GM18508 (cell line): ENCODE results near the gene CLIC6.

Experiments
- ATAC-seq: cut with Tn5 transposase; IDR thresholded peaks from one replicate; pipeline ENCODE4 v1.9.1; 2021; ENCODE audit warnings: moderate number of reproducible peaks; ENCODE audit not compliant: insufficient read depth, unreplicated experiment

Gene CLIC6

DNA sequence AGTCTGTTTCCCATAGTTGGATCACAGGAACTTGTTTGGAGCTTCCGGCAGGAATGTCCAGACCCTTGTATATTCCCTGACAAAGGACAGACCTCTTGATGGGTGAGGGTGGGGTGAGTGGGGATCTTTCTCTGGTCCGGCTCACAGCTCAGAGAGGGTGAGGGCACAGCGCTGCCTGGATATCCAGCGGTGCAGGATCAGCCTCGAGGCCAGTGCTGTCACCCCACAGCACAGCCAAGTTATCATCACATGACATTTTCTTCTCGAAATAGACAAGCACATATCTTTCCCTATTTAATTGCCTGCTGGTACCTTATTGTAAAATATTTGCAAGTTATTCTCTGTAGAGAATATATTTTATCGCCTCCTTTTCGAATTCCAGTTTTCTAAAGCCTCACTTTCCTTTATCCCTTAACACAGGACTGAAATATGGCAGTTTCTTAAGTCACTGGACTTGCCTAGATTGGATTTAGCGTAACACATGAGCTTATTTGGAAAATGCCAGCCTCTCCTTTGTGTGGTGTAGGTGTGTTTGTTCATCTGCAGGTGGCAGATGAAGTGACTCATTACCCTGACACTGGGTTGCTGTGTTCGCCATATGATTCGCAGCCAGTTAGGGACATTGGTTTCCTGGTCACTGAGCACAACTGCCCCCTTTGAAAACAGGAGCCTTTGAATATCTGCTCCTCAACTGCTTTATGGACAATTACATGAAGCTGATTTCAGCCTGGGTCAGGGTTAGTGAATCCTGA is 21.4 kb downstream of the CLIC6 start:
- ATAC-seq, result no peak

GRCh38 chr21:34690793-34691175 is 22.0 kb downstream of the CLIC6 start:
- no peak for ATAC-seq

DNA sequence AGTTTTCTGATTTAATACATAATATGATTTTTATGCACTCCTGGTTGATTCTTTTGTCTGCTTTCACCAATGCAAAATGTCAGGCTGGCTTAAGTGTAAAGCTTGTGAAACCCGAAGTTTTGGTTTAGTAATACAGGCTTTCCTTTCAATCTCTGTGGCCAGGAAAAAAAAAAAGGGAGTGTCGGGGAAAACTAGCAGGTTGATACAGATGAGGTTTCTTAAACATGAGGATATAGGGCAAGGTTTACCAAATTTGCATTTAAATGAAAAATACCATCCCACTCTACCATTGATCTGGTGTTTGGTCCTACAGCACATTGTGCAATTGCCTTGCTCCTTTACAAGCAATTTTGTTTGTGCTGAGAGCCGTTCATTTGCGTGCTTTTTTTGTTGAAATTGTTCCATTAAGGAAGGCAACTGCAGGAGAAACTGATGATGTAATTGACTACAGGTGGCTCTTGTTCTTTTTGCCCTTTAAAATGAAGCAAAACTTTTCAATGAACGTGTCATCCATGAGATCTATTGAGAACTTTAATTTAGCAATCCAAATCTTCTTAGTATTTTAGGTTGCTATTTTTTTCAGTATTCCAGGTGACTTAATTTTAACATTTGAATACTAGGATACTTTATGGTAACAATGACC is 22.7 kb downstream of the CLIC6 start:
- no peak for ATAC-seq

DNA sequence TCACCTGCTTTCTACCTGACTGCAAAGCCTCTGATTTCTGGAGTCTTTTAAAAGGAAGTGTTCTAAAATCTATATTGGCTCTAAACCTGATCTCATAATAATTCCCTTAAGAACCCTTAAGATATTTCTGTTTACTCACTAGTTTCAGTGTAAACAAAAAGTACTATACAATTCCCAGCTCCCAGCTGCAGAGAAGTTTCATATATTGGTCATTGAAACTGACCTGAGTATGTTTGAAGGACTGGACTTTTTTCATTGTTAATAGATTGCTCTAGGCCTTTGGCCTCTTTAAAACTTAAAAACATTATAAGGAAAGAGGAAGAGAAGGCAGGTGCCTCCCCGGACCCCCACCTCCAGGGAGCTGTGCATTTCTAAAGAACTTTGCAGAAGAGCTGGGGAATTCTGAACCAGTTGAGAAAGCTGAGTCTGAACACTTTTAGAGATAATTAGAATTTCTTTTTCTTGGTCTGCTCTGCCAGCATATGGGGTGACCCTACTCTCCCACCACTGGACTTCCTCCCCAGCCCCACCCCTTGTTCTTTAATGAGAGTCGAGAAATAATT is 23.7 kb downstream of the CLIC6 start:
- no peak for ATAC-seq

DNA sequence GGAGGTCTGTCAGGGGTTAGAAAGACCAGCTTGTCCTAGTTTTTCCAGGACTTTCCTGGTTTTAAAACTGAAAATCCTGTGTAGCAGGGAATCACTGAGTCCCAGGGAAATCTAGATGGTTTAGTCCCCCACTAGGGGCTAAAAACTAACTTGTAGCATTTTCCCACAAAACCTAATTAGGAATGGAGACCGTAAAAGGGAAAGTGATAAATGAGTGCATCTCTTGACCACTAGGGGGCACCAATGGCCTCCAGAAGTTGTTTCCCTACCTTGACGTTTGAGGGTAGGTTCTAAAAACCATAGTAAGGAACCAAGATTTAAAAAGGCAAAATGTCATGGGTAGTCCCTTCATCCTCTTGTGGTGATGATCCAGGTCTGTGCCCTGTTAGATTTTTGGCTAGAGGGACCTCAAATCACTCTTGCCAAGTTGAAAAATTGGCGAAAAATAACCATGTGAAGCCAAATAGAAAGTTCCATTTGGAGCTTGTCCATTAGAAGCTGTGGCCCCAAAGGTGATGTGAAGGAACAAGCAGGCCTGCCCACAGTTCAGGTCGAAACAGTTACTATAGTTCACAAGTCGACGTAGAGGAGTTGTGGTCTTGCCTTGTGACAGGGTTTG is 24.5 kb downstream of the CLIC6 start:
- no peak for ATAC-seq

- peak; percentile 70 for ATAC-seq
Measured at GRCh38 chr21:34695434-34695833, 26.6 kb downstream of the CLIC6 start.

GRCh38 chr21:34696121-34696520 is 27.3 kb downstream of the CLIC6 start:
- no peak for ATAC-seq

DNA sequence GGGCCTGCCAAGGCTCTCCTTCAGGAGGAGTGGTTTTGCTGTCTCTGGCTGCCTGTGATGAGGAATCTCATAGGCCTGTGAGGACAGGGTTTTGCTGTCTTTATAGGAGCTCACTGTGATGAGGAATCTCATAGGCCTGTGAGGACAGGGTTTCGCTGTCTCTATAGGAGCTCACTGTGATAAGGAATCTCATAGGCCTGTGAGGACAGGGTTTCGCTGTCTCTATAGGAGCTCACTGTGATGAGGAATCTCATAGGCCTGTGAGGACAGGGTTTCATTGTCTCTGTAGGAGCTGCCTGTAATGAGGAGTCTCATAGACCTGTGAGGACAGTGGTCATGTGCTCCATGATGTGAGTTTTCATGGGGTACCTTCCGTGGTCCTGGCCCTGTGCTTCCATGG is 29.0 kb downstream of the CLIC6 start:
- no peak for ATAC-seq

DNA sequence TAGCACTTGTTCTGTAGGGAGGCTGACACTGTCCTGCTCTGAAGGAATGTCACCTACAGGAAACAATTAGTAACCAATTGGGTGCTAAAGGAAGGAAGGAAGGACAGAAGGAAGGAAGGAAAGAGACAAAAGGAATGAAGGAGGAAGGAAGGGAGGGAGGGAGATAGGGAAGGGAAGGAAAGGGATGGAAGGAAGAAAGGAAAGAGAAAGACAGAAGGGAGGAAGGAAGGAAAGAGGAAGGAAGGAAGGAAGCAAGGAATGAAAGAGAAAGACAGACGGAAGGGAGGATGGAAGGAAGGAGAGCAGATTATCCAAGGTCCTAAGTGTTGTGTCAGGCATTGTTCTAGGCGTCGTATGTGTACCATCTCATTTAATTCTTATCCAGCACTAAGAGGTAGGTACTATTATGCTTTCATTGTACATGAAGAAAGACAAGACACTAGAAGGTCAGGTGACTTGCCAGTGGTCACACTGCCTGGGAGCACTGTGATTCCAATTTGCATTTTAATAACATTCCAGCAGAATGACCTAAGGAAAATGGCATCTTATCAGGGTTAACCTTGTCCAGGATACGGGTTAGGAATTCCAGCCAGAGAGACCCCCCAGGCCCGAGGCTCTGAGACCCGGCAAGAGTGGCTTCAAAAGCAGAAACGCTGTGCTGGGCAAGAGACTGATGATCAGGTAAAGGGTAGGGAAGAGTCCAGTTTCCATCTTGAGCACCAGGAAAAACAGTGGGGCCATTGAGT is 29.6 kb downstream of the CLIC6 start:
- no peak for ATAC-seq

DNA sequence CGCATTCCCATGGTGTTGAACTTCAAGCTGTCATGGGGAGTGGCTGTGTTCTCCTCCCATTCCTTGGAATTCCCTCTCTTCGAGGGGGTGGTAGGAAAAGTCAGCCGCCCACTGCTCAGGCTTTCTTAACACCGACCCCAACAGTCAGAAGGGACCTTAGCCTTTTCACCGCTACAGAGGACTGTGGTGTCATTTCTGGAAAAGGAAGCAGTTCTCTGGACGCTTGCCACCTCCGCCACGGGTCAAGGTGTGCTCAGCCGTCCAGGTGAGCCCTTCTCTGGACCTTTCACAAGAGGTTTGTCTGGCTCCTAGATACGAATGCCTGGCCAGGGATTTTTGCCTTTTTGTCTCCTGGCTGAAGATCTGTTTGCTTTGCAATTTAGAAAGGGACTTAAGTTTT is 31.8 kb downstream of the CLIC6 start:
- no peak for ATAC-seq

DNA sequence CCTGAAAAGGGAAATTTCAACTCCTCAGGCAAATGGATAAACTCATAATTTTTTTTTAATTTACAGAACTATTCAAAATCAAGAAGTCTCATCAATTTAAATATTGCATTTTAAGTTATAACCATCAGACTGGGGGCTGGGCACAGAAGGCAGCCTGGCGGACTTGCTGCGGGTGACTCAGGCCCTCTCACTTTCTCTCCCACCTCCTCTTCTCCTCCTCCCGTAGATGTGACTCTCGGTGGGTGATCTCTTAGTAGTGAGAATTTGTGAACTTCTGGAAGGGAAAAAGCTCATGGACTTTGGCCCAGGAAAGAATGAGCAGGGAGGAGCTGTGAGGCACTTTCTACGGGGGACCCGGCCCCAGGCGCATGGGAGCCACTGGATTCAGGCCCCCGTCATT is 32.9 kb downstream of the CLIC6 start:
- ATAC-seq, result no peak

DNA sequence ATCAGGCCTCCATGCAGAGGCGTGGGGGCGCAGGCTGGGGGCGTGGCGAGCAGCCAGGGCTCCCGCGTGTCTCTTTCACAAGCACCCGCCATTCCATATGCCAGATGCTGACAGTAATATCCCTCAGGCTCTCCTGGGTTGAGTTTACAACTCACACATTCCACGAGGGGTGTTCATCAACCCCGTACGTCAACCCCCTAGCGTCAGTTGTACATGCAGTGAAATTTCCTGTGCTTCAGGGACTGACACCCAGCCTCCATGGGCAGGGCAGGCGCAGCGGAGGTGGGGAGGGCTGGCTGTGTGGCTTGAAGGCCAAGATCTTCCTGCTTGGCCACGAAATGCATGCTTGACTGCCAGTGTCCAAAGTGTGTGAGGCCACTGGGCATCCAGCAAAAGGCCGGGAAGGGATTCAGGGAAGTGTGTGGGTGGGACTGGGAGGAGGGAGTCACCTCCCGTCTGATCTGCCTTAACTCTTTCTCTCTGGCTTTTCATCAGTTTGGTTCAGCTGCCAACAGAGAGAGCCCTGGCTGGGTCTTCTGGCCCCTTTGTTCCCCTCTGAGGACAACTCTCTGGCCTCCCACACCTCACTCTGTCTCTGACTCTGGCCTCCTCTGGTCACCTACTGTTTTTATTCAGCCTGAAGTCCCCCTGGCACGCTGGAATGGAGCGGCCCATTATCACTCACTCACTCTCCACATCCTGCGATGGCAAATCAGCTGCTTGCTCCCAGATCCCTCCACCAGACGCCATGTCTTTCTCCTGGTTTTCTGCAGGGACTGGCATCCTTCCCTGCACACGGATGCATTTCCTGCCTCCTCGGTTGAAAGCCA is 33.8 kb downstream of the CLIC6 start:
- ATAC-seq, result no peak

DNA sequence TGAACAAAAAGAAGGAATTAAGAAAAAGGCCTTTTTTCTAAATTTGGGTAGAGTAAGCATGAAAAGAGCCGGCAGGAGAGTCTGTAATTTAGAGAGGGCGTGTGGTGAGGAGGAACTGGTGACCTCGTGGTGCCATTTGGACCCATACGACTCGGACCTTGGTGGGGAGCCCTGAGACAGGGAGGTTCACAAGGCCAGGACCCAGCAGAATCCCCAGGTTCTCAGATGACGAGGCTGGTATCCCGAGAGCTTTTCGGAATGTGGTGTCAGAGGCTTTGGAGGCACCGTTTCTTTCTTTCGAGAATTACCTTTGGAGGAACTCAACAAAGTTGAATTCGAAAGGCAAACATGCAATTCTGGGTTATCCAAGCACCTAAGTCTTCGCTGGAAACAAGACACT is 34.8 kb downstream of the CLIC6 start:
- ATAC-seq, result no peak

DNA sequence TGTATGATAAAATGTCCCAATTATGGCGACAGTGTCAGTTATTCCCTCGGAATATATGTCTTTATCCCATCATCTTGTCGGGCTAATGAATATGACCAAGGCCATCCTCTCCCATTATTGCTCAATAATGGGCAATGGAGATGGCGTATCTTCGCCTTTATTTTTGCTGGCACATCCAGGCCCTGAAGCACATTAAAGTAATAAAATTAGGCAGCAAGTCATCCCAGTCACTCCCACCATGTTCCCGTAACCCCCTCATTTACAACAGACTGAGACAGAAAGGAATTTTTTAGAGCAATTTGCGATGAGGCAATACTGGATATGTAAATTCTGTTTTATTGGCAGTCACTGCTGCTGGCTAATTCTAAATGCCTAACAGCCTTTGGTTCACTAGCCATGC is 35.3 kb downstream of the CLIC6 start:
- no peak for ATAC-seq

DNA sequence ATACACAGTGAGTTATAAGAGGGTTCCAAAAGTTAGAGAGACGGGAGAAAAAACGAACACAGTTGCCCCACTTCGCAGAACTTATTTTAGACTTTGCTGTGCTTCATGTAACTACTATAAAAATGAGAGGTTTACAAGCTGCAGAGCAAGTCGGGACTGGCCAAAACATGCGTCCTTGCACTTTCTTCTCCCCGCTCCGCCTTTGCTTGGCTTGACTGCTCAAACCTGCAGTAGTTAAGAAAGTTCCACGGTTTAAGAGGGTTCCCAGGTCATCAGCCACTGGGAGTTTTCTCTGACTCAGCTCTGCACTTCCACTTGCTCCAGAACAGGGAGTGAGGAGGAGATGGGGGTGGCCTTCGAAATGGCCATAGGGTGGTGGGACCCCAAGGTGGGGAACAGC is 36.2 kb downstream of the CLIC6 start:
- ATAC-seq, result no peak

DNA sequence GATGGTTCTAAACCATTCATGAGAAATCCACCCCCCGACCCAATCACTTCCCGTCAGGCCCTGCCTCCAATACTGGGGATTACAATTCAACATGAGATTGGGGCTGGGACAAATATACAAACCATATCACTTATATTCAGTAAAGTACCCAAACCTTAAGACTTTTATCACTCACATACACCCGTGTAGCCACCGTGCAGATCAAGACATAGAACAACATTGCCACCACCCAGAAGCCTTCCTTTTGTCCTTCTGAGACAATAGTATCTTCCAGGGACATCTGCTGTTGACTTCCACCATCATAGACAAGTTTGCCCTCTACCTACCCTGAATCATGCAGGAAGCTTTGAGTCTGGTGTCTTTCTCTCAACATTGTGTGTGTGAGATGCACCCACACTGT is 37.5 kb downstream of the CLIC6 start:
- ATAC-seq, result no peak

DNA sequence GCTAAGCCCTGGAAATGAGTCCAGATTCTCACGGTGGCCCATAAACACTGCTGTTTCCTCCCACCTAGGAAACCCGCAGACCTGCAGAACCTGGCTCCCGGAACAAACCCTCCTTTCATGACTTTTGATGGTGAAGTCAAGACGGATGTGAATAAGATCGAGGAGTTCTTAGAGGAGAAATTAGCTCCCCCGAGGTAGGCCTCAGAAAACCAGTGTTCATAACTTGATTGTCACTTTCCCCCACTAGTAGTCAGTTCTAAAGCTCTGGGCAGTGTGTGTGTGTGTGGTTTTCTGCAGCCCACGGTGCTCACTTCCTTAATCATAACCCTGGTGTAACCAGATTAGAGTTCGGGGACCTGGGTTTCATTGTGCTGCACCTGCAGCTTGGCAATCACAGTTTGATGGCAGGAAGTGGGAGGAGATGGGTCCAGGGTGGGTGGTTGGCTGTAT is 39.1 kb downstream of the CLIC6 start:
- peak; percentile 69 for ATAC-seq

DNA sequence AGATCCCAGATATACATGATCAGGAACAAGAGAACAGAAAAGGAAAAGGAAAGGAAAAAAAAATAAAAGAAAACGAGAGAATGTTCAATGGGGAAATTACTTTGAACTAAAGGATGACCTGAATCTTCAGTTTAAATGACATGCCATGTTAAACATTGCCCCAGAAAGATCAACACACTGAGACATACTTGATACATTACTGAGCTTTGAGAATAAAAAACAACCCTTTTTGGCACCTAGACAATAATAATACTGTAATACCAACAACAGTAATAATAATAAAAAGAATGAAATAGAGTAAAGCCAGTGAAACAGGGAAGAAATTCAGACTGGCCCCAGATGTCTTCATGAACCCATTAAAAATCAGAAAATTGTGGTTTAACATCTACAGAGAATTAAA is 44.8 kb downstream of the CLIC6 start:
- ATAC-seq, result no peak

- ATAC-seq, result no peak
Measured at GRCh38 chr21:34715518-34715917, 46.7 kb downstream of the CLIC6 start.
